ENCODE measurements around the gene TYROBP.

DNA sequence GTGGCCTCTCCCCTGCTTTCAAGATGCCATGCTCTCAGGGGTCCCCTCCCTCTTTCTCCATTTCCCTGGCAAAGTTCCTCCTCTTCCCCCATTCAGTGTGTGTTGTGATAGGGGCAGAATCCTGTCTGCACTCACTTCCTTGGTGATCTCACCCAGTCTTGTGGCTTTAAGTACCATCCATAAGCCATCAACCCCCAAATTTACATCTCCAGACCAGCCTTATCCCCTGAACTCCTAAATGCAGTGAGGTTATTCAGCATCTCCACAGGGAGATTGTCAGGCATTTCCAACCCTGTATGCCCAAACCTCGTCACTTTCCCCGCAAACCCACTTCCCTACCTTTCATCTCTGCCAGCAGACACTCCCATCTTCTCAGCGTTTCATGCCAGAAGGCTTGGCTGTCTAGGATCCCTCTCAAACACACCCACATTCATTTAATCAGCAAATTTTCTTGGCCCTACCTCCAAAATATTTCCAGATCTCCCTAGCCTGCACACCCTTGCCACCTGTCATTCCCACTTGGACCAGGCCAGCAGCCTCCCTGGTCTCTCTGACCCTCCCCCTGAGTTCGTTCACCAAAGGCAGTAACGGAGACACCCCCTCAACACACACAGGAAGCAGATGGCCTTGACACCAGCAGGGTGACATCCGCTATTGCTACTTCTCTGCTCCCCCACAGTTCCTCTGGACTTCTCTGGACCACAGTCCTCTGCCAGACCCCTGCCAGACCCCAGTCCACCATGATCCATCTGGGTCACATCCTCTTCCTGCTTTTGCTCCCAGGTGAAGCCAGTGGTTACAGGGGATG is 6.0 kb downstream of the TYROBP start, which contains the start of gene HCST:
- TF ChIP-seq, protein P1, sequence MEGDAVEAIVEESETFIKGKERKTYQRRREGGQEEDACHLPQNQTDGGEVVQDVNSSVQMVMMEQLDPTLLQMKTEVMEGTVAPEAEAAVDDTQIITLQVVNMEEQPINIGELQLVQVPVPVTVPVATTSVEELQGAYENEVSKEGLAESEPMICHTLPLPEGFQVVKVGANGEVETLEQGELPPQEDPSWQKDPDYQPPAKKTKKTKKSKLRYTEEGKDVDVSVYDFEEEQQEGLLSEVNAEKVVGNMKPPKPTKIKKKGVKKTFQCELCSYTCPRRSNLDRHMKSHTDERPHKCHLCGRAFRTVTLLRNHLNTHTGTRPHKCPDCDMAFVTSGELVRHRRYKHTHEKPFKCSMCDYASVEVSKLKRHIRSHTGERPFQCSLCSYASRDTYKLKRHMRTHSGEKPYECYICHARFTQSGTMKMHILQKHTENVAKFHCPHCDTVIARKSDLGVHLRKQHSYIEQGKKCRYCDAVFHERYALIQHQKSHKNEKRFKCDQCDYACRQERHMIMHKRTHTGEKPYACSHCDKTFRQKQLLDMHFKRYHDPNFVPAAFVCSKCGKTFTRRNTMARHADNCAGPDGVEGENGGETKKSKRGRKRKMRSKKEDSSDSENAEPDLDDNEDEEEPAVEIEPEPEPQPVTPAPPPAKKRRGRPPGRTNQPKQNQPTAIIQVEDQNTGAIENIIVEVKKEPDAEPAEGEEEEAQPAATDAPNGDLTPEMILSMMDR (IDR thresholded peaks at IDR 0.05; ENCODE audit: low read depth, low read length, missing input control), result no peak
- TF ChIP-seq TAF1 (conservative IDR thresholded peaks at IDR 0.05) (no peak), FOXA1 (IDR thresholded peaks at IDR 0.05) (no peak), YY1 (IDR thresholded peaks at IDR 0.05) (no peak), RAD21 (IDR thresholded peaks at IDR 0.05) (no peak)
- TF ChIP-seq, protein P2, sequence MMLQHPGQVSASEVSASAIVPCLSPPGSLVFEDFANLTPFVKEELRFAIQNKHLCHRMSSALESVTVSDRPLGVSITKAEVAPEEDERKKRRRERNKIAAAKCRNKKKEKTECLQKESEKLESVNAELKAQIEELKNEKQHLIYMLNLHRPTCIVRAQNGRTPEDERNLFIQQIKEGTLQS (IDR thresholded peaks at IDR 0.05), result no peak
